HepG2 (cell line): ENCODE data around the gene TP73.

ENCODE experiments used
- CTCF ChIP-seq: sonication (generic); formaldehyde crosslinking; IDR thresholded peaks from 2 replicates; pipeline ENCODE4 v1.5.0; 2020; ENCODE audit warnings: mild to moderate bottlenecking, missing genetic modification reagents, moderate library complexity
- YY1 ChIP-seq: IDR thresholded peaks from 2 replicates; pipeline ENCODE4 v1.6.1; 2011; ENCODE audit warnings: low read length, low read depth, moderate library complexity, mild to moderate bottlenecking; ENCODE audit not compliant: insufficient read depth, insufficient replicate concordance
- ZNF580 ChIP-seq: IDR thresholded peaks from 2 replicates; pipeline ENCODE4 v1.6.1; 2016; ENCODE audit warnings: low read depth, borderline replicate concordance

- TF ChIP-seq CTCF (CRISPR knock-in tag) (no peak), ZNF580 (no peak), YY1 (no peak)
Measured at GRCh38 chr1:3727825-3728776, 75.8 kb downstream of the TP73 start.
